GM19351 (cell line): ENCODE measurements around the gene ISG20L2.

ENCODE experiments used
- ATAC-seq: cut with Tn5 transposase; IDR thresholded peaks from one replicate; pipeline ENCODE4 v1.9.1; 2021; ENCODE audit warnings: mild to moderate bottlenecking, moderate library complexity; ENCODE audit not compliant: unreplicated experiment

ISG20L2 gene

DNA sequence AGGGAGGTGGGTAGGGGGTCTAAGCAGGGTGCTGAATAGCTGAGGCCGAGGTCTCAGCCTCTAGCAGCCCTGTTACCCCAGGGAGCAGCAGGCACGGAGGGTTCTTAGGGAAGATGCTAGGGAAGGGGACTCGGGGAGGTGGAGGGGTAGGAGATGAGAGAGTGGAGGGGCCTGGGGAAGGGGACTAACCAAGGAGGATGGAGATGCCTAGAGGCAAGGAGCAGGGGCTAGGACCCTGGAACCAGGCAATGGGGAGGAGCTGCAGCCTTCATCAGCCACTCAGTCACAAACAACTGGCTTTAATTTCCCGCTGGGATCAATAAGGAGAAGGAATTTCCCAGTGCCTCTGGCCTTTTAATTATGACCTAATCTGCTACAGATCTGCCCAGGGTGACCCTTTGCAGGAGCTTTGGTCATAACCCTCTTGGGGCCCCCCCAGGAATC lies 20.3 kb downstream of the ISG20L2 start:
- no peak for ATAC-seq

DNA sequence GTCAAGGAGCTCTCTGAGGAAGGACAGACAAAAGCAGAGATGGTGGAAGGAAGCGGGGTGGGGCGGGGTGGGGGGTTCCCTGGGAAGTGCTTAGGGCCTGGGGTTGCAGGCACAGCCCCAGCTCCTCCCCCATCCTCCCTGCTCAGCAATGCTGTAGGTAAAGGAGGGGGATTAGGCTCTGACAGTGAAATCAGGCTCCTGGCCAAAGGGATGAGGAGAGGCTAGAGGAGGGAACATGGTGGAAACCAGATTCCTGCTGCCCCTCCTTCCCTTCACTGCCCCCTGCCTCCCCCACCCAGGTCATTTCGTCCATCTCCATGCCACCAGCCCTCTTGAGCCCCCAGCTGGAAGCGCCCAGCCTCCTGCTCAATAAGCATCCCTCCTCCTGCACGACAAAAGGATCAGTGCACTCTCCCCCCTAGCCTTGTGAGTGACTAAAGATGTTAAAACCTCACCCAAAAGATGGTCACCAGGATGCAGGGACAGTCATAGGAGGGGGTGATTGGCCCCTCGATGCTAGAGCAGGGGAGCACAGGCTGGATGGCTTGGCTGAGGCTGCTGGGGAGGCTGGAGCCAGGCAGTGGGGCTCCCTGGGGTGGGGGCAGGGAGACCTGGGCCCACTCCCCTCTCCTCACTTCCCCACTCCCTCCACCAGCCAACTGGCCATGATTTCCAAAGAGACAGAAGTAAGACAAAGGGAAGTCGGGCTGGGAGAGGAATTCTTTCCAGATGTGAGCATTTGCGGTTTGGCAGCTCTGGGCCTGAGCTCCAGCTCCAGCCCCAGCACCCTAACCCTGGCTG lies 20.9 kb downstream of the ISG20L2 start:
- no peak for ATAC-seq

DNA sequence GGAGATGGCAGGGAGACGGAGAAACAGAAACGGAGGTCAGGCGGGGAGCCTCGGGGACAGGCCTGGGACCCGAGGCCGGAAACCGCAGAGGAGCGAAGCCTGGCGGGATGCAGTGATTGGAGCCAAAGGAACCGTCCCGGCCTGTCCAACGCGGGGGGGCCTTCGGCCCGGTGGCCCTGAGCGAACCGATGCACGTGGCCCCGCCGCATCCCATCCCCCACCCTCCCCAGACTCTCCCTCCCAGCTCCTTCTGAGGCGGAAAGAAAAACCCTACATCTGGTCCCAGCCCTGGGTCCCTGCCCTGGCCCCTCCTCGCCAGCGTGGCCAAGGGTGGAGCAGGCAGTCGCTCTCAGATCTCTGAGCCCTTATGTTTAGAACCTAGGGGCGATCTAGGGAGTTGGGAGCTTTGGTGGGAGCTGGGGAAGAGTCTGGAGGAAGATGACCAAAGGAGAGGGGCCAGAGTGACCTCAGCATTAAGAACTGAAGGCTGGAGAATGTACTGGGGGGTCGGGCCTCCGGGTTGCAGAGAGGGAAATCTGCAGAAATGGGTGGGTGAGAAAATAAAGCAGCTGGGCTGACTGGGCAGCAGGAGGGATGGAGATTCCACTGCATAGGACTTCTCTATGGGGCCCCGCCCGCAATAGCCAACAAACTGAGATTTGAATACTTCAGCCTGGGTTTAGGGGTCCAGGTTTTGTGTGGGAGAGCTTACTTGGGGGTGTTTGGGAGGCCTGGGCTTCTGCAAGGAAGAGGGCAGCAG lies 21.7 kb downstream of the ISG20L2 start:
- ATAC-seq = no peak

DNA sequence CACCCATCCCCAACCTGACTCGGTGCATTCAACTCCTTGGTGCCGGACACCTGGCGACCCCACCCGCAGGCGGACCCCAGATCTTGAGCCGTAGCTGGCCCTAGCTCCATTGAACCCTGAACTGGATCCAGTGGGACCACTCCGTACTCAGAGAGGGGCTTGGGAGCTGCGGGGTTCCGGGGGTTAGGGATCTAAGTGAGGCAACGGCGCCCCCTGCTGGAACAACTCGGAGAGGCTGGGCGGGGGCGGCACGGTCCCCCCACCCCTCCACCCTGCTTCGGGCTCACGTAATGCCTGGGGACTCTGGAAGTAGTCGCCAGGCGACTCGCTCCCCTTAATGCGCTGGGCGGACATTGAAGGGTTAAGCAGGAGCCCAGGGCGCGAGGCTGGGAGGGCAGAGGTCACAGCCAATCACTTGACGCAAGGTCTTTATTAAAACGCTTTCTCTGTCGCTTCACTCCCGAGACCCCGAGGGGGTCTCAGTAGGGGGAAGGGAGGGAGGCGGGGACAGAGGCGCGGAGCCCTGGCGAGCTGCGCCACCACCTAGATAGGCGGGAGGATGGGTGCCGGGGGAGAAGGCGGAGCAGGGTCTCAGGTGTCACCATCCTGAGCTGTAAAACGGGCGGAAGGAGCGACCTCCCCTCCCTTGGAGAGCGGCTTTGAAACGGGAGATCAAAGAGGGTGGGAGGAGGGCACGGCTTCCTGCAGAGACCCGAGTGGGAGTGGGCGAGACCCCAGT lies 22.5 kb downstream of the ISG20L2 start:
- no peak for ATAC-seq

DNA sequence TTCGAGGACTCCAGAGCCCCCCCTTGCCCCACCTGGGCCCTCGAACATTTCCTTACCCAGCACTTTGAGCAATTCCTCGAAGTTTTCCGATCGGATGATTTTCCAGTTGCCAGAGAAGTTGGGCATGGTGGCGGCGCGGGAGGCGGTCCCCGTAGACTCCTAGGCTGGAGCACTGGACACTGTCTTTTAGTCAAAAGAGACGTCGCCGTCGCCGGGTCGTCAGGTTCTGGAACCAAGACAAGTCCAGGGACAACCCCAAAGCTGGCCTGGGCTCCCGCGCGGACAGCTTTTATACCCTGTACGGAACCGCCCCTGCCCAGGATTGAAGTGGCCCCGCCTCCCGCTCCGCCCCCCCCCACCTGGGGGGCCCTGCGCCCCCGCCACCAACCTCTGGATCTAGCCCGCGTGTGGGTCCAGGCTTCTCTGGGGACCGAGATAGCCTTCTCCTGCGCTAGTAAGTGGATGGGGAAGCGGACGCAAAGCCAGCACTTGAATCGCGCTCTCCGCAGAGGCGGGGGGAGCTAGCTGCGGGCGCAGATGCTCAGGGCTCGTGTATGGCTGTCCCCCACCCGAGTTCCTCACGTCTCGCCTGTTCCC lies 23.1 kb downstream of the ISG20L2 start, which contains the start of gene CRABP2:
TSS of gene CRABP2 (minus strand) at position 263 of the 597 bp plus-strand sequence. CDS start at position 126, 137 bp downstream.
- no peak for ATAC-seq

DNA sequence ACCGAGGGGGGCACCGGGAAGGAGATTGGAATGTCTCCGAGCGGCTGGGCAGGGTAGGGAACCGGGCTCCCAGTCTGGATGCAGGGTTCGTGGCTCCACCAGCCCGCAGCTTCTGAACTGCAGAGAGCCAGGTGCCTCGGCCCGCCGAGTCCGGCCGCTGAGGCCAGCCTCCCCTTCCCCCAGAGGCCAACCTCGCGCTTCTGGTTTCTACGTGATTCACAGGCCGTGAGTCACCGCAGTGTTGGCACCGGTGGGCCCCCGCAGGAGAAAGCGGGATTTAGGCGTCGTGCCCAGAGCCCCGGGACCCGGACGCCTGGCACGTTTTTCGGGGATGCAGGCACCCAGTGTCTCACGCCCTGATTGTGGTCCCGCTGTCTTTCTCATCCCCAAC lies 23.6 kb downstream of the ISG20L2 start:
- no peak for ATAC-seq

DNA sequence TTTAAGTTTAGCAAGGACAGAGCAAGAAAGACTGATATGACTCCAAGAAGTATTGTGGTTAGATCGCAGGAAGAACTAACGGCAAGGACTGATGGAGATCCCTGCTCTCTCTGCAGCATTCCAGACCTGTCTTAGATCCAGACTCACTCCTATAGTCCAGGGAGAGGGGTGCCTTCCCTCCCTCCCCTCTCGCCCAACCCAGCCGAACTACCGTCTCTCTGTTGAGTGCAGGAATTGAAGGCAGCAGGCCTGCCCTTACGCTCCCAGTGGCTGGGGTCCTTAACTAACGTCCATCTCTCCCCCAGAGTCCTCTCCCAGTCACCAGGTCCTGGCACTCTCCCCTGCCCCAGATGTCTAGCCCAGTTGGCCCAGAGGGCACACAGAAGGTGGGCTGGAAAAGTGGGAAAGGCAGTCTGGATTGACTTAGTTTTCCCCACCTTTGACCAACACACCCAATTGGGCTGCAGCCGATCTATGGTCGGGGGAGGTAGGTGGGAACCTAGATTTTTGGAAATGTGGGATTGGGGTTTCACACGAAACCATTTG lies 24.3 kb downstream of the ISG20L2 start:
- ATAC-seq = no peak

DNA sequence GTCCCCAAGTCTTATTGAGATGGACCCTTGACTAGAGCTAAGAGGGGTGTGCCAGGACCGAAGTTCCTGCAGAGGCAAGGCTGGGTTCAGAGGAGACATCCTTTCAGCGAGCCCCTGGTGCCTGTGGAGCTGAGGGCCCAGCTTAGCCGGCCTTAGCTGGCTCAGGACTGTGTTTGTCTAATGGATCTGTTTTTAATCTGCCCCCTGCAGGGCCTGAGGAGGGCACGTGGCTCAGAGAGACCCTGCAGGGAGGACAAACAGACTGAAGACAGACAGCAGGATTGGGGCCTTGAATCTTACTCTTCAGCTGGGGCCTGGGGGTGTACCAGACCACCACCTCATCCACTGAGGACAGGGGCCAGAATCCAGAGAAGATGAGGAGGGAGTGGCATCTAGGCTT lies 24.8 kb downstream of the ISG20L2 start:
- no peak for ATAC-seq

DNA sequence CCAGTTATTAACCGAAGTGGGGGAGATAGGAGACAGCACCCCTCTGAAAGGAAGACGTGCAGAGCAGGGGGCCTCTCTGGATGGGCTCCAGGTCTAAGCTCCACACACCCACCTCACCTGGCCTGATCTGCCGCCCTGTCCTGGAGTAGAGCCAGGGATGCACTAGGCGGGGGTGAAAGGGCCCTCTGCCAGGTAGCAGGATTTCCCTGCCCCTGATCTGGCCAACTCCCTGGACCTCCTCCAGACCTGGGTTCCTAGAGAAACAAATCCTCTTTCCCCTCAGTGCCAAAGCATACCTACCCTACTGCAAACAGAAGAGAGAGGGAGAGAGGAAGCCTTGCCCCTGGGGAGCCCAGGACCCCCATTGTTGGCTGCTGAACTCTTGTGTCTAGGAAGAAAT lies 25.2 kb downstream of the ISG20L2 start:
- no peak for ATAC-seq

DNA sequence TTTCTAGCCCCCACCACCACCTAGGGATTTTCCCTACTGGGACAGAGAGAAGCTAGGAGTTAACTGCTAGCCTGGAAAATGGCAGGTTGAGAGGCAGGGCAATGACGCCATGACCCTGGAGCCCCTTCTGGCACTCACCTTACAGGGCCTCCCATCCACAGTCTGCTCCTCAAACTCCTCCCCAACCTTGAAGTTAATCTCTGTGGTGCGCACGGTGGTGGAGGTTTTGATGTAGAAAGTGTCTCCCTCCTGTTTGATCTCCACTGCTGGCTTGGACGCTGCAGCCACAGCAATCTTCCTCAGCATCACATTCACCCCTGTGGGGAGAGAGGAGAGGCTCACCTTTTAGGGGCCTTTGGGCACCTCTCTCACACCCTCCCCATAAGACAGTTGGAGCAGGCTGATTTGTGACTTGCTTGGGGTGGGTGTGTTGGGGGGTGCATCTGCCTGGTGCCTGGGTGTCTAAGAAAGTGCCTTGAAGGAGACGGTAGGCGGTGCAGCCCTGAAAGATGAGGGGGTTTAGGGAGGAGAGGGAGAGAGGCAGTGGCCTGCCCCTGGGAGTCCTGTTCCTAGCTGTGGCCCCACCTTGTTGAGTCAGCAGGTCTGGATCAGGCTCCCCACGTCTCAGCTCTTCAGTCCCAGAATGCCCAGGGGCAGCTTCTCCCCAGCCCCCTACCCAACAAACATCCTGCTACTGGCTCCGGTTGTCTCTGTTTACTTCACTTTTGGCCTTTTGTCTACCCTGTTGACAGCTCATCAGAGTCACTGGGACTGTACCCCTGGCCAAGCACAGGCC lies 27.6 kb downstream of the ISG20L2 start:
- no peak for ATAC-seq

DNA sequence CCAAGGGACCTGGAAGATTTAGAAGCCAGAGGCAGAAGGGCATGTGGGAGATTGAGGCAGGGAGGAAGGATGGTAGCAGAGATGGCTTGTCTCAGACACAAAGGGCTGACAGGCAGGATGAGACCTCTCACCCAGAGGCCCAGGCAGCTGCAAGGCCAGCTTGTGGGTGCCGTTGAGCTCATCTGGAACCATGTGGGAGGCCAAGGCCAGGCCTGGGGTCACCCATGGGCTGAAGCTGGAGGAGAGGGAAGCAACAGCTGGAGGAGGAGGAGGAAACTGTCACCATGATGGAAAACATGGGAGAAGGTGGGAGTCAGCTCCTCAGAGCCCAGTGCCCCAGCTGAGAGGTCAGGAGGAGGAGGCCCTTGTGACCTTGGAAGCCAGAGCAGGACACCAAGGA lies 29.6 kb downstream of the ISG20L2 start:
- no peak for ATAC-seq

DNA sequence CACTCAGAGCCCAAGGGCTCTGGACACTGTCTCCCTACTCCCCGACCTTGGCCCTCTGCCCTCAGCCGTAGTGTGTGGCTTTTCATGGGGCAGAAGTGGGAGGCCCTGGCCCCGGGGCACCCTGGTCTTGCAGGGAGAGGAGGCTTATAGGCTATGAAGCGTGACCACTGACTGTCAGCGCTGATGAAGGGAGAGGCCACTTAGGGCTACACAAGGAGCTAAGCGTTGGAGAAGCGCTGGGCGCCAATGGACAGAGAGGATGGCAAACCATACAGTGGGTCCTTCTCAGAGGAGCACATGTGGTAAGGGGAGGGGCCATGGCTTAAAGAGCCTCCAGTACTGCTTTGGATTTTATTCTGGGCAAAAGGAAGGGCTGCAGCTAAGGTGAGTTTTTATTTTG lies 31.1 kb downstream of the ISG20L2 start:
- no peak for ATAC-seq

DNA sequence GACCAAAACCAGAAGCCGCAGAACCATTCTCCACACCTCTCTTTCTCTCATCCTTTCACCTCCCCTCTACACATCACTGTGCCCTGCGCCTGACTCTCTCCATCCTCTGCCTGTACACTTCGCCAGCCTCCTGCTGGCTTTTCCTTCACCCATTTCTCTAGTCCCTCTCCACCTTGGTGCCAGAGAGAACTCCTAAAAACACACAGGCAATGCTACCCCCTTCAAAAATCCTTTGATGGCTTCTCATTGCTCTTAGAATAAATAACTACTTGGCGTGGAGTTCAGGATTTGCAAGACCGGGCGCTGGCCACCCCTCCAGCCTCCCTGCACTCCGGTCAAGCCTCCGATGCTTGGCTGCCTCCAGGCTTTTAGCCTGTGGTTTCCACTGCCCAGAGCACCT lies 31.8 kb downstream of the ISG20L2 start:
- no peak for ATAC-seq

DNA sequence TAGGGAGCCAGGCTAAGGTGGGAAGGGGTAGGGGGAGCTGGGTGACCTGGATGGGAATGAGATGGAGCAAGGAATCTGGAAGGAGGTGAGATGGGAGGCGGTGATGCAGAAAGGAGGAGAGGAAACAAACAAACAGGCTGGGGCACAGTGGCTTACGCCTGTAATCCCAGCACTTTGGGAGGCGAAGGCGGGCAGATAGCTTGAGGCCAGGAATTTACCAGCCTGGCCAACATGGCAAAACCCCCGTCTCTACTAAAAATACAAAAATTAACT lies 33.9 kb downstream of the ISG20L2 start:
- ATAC-seq = no peak

DNA sequence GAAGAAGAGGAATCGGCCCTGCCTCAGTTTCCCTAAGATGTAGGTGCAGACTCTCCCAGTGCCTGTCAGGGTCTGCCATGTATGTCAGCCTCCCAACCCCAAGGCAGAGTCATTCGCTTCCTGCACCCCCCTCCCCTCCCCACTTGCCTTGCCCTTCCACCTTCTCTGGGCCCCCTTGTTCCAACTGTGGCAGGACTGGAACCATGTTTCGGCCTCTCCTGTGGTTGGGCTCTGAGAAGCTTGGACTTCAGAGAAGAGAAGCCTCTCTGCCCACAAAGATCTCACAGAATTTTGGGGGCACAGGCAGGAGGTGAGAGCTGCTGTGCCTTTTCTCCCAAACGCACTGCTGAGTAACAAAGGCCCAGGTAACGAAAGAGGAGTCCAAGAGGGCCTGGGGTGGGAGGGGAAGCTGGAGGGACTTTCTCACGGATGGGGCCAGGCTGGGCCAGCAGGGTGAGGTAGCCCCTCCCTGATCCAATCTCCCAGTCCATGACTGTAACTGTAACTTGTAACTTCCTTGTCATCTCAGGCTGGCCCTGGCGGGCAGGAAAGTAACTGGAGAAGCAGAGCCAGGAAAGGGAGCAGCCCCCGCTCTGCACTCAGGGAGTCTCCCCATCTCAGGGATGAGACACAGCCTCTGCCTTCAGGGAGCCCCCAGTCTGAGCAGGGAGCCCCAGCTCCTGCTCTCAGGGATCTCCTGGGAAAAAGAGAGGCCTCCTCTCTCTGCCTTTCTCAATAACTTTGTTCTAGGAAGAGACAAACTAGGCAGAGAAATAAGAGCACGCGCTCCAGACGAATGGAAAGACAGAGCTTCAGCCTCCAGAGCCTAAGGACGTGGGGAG lies 34.5 kb downstream of the ISG20L2 start:
- ATAC-seq = no peak

DNA sequence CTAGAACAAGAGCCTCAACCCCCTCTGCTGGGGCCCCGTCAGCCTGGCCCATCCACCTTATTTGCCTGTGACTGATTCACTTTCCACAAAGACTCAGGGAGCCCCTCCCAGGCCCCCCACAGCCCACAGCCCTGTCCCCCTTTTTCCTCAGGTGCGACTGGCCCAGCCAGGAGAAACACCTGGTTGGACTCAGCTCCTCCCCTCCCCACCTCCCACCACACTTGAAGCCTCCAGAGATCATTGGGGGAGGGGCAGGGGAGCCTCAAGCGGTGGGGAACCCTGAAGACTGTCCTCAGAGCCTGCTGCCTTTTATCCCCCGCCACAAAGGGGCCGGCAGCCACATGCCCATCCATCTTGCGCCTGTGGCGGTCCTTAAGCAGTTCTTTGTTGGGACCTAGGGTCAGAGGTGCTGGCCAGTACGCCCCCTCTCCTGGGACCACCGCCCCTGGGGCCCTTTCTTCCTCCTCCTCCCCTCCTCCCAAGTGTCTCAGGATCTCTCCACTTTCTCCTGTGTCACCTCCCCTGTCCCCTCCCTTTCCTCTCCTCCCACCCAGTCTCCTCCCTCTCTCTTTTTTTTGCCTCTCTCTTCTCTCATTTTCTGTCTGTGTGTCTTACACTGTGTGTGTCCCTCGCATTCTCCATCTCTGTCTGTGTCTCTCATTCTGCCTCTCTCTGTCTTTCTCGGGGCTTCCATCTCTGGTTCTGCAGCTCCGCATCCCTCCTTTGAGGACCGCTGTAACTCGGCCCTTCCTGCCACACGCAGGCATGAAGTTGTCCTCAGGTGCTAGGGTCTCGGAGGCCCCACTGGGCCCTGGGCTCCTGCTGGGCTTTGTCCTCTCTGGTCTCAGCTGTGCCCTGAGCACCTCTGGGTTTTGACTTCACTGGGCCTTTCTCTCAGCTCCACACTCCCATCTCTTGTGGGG lies 35.4 kb downstream of the ISG20L2 start:
- no peak for ATAC-seq

DNA sequence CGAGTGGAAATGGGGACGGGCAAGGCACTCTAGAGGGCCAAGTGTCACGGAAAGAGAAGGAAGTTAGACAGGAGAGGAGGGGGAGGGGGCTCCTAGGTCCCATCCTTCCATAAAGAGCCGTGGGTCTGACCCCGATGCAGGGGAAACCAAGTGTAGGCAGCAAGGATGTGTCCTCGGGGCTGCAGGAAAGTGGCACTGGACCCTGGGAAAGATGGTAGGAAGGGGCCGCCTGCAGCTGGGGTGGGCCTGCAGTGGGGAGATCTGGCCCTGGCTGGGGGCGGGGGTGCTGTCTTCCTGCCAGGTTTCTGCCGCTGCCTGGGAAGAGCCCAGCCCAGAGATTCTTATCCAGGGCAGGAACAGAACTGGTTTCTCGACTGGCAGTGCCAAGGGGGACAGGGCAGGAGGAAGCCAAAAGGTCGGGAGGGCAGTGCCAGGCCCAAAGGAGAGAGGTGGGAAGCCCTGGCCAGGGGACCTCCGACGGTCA lies 36.1 kb downstream of the ISG20L2 start:
- no peak for ATAC-seq
